Psoas muscle (tissue), 8 donors: ENCODE results near the gene TREH. TPM values are rescaled to one million over a fixed set of nuclear protein-coding genes. Genes with fewer than 3 reads are reported as not detected.

ENCODE experiments used
- ATAC-seq, 4 donors: fragments of 200-7000 bp; cut with Tn5 transposase; one replicate each; pipeline ENCODE4 v1.9.1; 2020; ENCODE audit warnings: moderate library complexity in 3 of 4, mild to moderate bottlenecking in 2 of 4
- DNase-seq, 2 donors: peaks; one replicate each; pipeline ENCODE4 v3.0.0-alpha.2; 2020
- H3K27ac ChIP-seq: fragments of 200-600 bp; one replicate; pipeline ENCODE4 v1.8.0; 2022
- H3K27me3 ChIP-seq, 3 donors: fragments of 200-600 bp in 1 of 3; one replicate each; pipeline versions ENCODE4 v1.6.1 to v1.8.0; 2013 to 2022; ENCODE audit warnings: low read length in 2 of 3, mild to moderate bottlenecking in 2 of 3, moderate library complexity in 1 of 3; ENCODE audit not compliant: insufficient read depth in 3 of 3
- H3K36me3 ChIP-seq, 2 donors: fragments of 200-600 bp in 1 of 2; one replicate each; pipeline versions ENCODE4 v1.6.1 to v1.8.0; 2013 to 2022; ENCODE audit warnings: low read depth in 1 of 2, mild to moderate bottlenecking in 1 of 2, moderate library complexity in 1 of 2; ENCODE audit not compliant: insufficient read depth in 1 of 2
- H3K4me1 ChIP-seq: fragments of 200-600 bp; one replicate; pipeline ENCODE4 v1.8.0; 2022
- H3K4me3 ChIP-seq: fragments of 200-600 bp; one replicate; pipeline ENCODE4 v1.8.0; 2022; ENCODE audit warnings: mild to moderate bottlenecking
- H3K9me3 ChIP-seq: fragments of 200-600 bp; one replicate; pipeline ENCODE4 v1.8.0; 2022
- WGBS, 3 donors: extraction: QIAGEN DNeasy Blood & Tissue Kit; methylation state at CpG; one replicate each; pipeline versions ENCODE4 v1.1.6 to v1.1.7; 2013; 5-methylcytosine and 5-hydroxymethylcytosine counted together
- intact Hi-C, 2 donors: fragments of 100-400 bp; cut with DNase I; formaldehyde crosslinking; loops; one replicate each; pipeline versions ENCODE4 v1.11.0 to v1.14.2; 2022
- polyA plus RNA-seq, 3 donors: library from polyadenylated mRNA; stranded (reverse); fragments of 200-250 nt; gene quantifications; one replicate each; pipeline ENCODE4 v1.2.3, GENCODE V29; 2013
- total RNA-seq, 4 donors: library from RNA; stranded (reverse); fragmentation: NEBNext Ultra II Directional in 2 of 4; extraction: Animal tissue kit (Norgen Biotek cat#: 25700) in 2 of 4; gene quantifications; one replicate each; pipeline versions ENCODE4 v1.2.1 to v1.2.4, GENCODE V29; 2021 to 2023
- TF ChIP-seq, protein P1 (sequence below): fragments of 200-600 bp; IDR thresholded peaks from one replicate; pipeline ENCODE4 v1.8.0; 2022; ENCODE audit warnings: antibody characterized with exemption
- donor health status: healthy with polysubstance abuse.
- donor health status: DM: no; HTN: no; CAD: no; lungs with moderate emphysema.
- donor health status: Bipolar disorder and iron deficiency.
- donor health status: healthy.
- donor health status: DM: yes; HTN: yes; CAD: no.
- donor health status: DM: no; HTN: no; CAD: no.
- donor health status: DM: no; HTN: no; CAD: no.
- donor health status: DM: yes; HTN: yes; CAD: no.

The TREH gene
- total and polyA plus RNA-seq, 7 donors = 0.17 to 0.23 (median 0.17) TPM; not detected in 4

DNA sequence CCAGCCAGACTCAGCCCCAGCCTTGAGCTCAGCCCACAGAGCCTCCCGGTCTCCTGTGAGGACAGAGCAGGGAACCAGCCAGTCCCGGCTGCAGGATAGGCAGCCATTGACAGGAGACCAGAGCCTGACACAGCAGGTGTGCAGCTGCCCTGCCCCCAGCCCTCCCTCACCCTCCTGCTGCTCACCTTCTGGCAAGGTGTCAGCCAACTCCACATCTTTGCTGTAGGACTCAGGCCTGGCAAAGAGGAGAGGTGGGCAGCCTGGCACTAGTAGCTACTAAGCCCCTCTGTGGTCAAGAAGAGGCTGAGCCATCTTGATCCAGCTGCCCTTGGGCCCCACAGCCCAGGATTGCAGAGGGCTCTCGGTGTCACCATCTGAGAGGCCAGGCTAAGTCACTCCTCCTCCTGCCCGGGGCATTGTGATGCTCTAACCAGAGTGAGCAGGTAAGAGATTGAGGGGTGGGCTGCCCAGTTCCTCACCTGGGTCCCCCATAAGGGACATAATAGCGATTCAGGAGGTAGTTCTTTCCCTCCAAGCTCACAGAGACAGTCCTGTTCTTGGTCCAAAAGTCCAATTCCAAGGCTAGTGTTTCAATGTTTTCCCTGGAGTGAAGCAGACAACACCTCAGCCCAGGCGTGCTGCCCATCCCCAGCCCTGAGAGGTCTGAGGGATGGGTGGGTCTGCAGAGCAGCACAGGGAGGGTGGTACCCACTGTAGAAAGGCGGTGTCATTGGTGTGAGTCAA lies 18.6 kb downstream of the TREH start:
- H3K9me3 ChIP-seq = no peaks in the 10 kb centered on the region
- H3K4me3 ChIP-seq = no peak overlapping the region
- intact Hi-C loops = no loop called here
- H3K4me1 ChIP-seq = peaks cover 7% of the 10 kb centered on the region
- TF ChIP-seq, protein P1, sequence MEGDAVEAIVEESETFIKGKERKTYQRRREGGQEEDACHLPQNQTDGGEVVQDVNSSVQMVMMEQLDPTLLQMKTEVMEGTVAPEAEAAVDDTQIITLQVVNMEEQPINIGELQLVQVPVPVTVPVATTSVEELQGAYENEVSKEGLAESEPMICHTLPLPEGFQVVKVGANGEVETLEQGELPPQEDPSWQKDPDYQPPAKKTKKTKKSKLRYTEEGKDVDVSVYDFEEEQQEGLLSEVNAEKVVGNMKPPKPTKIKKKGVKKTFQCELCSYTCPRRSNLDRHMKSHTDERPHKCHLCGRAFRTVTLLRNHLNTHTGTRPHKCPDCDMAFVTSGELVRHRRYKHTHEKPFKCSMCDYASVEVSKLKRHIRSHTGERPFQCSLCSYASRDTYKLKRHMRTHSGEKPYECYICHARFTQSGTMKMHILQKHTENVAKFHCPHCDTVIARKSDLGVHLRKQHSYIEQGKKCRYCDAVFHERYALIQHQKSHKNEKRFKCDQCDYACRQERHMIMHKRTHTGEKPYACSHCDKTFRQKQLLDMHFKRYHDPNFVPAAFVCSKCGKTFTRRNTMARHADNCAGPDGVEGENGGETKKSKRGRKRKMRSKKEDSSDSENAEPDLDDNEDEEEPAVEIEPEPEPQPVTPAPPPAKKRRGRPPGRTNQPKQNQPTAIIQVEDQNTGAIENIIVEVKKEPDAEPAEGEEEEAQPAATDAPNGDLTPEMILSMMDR = no peak
- ATAC-seq (no peak), DNase-seq (no peak)
- peaks cover 0 to 19% of the 10 kb centered on the region in 2 donors for H3K36me3 ChIP-seq
- H3K27me3 ChIP-seq = no peaks in the 10 kb centered on the region
- WGBS, 3 donors = 76 to 89% (median 85%) methylated on average over 7 of the region's 7 CpGs
- no peak overlapping the region for H3K27ac ChIP-seq

DNA sequence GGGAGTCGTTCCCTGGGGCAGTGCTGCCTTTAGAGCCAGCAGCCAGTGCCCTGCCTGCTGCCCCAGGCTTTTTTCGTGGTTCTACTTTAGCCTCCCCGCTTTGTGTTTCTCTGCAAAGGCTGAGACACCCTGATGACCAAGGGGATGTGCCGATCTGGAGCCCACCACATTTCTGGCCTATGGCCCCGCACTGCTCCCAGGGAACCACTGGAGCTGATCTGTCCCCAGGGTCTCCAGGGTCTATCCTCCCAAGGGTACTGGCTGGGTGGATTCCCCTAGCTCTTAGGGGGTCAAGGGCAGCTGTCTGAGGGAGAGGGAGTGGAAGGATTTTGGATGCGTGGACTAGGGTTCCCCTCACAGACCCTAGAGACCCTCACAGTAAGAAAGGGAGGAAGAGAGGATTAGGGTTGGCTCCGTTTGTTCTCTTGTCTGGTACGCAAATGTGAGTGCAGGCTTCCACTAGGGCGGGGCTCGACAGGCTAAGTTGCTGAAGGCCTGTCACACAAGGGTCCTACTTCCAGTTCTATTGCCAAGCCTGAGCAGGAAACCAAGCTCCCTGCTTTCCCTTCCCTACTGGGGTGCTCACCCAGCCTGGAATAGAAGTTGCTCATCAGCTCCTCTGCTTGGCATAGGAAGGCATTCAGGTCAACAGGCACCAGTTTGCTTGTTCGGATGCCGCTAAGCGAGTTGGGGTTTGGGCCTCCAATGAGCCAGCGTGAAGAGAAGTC lies 19.3 kb downstream of the TREH start:
- WGBS, 3 donors = 64 to 70% (median 66%) methylated on average over 14 of the region's 14 CpGs
- no peak for DNase-seq
- ATAC-seq = peak in 2 of 4 donors; percentile 3 to 4
- no peak overlapping the region for H3K4me3 ChIP-seq
- TF ChIP-seq, protein P1 = no peak
- H3K36me3 ChIP-seq = peaks cover 0 to 27% of the 10 kb centered on the region in 2 donors
- no peaks in the 10 kb centered on the region for H3K9me3 ChIP-seq
- no peaks in the 10 kb centered on the region for H3K27me3 ChIP-seq
- no peak overlapping the region for H3K27ac ChIP-seq
- H3K4me1 ChIP-seq = peaks cover 7% of the 10 kb centered on the region
- intact Hi-C loops = loop anchor here (5.0 kb wide), 1 partner anchor 53 kb away; the partner anchor contains the start of gene PHLDB1 (in 2 of the 2)

DNA sequence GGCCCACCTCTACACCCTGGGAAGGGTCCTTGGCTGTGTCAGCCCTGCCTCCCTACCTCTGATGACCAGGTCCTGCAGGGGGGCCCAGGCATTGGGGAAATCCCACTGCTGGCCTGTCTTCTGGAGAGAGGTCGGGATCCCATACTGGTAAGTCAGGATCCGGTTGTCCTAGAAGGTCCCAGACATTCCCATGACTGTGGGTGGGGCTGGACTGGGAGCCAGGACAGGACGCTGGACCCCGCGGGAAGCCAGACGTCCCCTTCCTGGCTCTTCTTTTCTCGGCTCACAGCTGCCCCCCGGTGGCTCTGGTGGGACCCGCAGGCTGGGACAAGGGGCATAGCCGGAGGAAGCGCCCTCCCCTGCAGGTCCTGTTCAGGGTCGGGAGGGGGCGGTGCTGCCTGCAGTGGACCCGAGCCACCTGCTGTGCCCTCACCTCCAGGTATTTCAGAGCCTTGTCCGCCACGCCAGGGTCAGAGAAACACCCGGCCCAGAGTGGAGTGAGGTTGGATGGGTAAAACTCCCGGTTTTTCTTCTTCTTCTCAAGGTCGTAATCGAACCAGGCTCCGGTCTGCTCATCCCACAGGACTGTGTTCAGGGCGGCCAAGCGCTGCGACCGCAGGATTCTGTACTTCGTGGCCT lies 20.0 kb downstream of the TREH start:
- ATAC-seq (peak; percentile 90 to 95 (median 92)), DNase-seq (peak; percentile 94 to 96)
- Histone ChIP-seq H3K27me3 (no peaks in the 10 kb centered on the region), H3K9me3 (no peaks in the 10 kb centered on the region), H3K4me3 (peak overlapping the region; percentile 1), H3K4me1 (peaks cover 7% of the 10 kb centered on the region), H3K36me3 (peaks cover 0 to 33% of the 10 kb centered on the region in 2 donors), H3K27ac (peak overlapping the region; percentile 30)
- intact Hi-C loops = loop anchor here (5.0 kb wide), 1 partner anchor 52 kb away; the partner anchor contains the start of gene PHLDB1 (in 2 of the 2)
- WGBS, 3 donors = 8 to 15% (median 10%) methylated on average over 26 of the region's 26 CpGs
- TF ChIP-seq, protein P1 = peak; percentile 93

DNA sequence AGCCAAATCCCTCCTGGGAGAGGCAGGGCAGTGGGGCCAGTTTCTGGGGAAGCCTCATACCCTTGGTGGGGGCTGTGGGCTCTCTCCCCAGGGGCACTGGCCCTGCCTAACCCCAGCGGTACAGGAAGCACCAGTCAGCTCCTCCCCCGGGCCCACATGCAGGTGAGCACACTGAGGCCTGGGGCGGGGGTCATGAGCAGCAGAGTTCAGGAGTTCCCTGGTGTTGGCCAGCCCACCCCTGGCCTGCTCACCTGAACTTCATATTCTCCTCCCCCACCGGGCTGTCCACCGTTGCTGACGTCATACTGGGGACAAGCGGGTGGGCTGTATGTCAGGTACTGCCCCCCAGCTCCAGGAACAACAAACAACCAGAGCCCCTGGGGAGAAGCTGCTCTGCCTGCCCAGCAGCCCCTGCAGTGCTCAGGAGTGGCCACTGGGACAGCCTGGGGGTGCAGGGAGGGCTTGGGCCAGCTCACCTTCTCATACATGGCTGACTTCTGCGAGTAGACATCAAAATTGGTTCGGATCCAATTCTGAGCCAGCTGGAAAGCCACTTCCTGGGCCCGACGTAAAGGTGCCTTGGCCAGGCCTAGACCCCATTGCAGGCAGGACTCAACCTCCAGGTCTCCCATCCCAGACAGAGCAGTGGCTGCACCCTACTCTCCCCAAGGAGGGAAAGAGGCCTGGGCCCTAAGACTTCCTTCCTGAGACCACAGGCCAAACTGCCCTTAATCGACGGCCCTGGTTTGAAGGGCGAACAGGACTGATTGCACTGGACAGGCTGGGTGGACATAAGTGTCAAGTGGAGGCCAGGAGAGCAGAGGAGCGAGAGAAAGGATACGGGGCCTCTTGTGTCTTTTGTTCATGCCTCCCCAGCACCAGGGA lies 20.8 kb downstream of the TREH start:
- Histone ChIP-seq H3K4me1 (peaks cover 7% of the 10 kb centered on the region), H3K4me3 (no peak overlapping the region), H3K9me3 (no peaks in the 10 kb centered on the region), H3K27me3 (no peaks in the 10 kb centered on the region), H3K27ac (peak overlapping the region; percentile 30), H3K36me3 (peaks cover 0 to 41% of the 10 kb centered on the region in 2 donors)
- peak; percentile 5 to 18 (median 10) for ATAC-seq
- TF ChIP-seq, protein P1 = no peak
- WGBS, 3 donors = 50 to 56% (median 51%) methylated on average over 16 of the region's 16 CpGs
- no peak for DNase-seq
- intact Hi-C loops = loop anchor here (5.0 kb wide), 1 partner anchor 51 kb away; the partner anchor contains the start of gene PHLDB1 (in 2 of the 2)
